IPS-18c (cell line): ENCODE results near the gene SEMG1.

Source experiments
- H3K4me3 ChIP-seq: 2 replicates; pipeline ENCODE4 v1.7.0; 2013; ENCODE audit warnings: low read depth, mild to moderate bottlenecking, low read length, moderate library complexity; ENCODE audit not compliant: insufficient read depth
- H3K9me3 ChIP-seq: one replicate; pipeline ENCODE4 v1.6.1; 2013; ENCODE audit warnings: mild to moderate bottlenecking, low read length, moderate library complexity; ENCODE audit not compliant: control insufficient read depth, insufficient read depth

The SEMG1 gene

GRCh38 chr20:45206725-45207124 is at the start of gene SEMG1:
Gene SEMG1 (plus strand): TSS chr20:45207033. CDS start chr20:45207054, 21 bp downstream.
- no peak within 1 kb of the TSS for H3K4me3 ChIP-seq
- no peaks in the 10 kb centered on the region for H3K9me3 ChIP-seq

DNA sequence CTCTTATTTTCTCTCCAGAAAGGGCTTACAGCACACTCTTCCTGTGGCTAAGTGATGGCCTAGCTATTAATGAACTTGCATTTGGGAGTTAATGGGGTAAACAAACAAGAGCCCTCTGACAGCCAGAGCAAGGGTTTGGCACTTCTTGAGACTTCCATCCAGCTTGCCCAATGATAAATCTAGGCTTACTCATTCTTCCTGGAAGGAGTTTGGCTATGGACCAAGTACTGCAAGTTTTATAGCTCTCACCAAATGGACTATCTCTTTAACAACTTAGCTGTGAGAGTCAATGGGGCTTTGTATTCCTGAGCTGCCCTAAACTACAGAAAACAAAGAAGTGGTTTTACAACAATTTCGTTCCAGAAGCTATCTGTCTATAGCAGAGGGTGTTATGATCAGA is 48.9 kb upstream of the SEMG1 start:
- H3K9me3 ChIP-seq = peaks cover 2% of the 10 kb centered on the region

DNA sequence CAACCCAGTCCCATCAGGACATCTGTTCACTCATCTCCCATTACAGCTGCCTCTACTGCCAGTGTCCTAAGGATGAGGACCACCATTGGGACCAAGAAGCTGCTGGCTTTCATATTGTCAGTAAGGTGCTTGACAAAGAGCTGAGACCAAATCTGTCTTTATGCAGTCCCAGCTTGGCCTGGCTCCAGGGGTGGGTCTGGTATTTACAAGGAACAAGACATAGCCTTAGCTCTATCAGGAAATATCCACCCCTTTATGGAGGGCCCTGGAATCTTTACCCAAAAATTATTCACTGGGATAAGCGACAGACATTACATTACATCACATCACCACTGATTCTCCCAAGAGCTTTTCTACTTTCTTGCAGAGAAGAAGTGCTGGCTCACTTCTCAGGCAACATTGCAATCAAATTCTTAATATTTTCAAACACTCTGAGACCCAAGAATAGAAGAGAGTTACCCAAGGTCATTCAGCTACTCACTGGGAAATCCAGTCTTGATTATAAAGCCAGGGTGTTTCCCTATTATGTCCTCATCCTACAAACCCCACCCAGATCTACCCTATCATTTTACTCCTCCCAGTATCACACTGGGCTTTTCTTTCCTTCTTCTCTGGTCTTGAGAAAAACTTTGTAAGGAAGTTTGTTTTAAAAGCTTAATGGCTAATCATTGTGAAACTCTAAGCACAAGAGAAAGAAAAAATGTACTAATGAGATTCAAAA is 43.6 kb upstream of the SEMG1 start:
- Histone ChIP-seq H3K9me3 (peaks cover 3% of the 10 kb centered on the region), H3K4me3 (no peak overlapping the region)

More for the DNA sequence above, 48.9 kb upstream of the SEMG1 start:
- no peak overlapping the region for H3K4me3 ChIP-seq

DNA sequence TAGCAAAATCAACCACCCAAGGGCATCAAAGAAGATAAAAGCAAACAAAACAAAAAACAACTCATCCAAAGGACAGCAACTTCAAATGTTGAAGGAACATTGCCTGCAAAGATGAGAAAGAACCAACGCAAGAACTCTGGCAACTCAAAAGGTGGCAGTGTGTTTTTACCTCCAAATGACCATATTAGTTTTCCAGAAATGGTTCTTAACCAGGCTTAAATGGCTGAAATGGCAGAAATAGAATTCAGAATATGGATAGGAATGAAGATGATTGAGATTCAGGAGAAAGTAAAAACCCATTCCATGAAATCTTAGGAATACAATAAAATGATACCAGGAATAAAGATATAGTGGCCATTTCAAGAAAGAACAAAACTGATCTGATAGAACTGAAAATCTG is 41.9 kb upstream of the SEMG1 start:
- peaks cover 3% of the 10 kb centered on the region for H3K9me3 ChIP-seq
- H3K4me3 ChIP-seq = no peak overlapping the region

DNA sequence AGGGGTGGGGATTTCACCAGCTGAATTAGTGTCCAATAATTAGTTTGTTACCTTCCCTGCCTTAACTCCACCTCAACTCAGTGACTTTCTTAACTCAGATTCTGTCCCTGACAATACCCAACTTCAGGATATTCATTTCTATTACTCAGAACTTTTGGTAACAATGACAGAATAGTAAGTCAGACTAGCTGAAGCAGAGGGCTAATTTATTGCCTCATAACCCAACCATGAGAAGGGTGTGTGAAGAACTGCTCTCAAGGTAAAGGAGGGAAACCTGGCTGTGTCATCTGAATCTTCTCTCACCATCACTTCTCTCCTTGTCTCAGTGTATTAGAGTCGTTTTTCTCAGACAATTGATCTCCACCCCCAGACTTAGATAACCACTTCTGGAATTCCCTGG is 33.3 kb upstream of the SEMG1 start:
- H3K4me3 ChIP-seq = no peak overlapping the region
- no peaks in the 10 kb centered on the region for H3K9me3 ChIP-seq

DNA sequence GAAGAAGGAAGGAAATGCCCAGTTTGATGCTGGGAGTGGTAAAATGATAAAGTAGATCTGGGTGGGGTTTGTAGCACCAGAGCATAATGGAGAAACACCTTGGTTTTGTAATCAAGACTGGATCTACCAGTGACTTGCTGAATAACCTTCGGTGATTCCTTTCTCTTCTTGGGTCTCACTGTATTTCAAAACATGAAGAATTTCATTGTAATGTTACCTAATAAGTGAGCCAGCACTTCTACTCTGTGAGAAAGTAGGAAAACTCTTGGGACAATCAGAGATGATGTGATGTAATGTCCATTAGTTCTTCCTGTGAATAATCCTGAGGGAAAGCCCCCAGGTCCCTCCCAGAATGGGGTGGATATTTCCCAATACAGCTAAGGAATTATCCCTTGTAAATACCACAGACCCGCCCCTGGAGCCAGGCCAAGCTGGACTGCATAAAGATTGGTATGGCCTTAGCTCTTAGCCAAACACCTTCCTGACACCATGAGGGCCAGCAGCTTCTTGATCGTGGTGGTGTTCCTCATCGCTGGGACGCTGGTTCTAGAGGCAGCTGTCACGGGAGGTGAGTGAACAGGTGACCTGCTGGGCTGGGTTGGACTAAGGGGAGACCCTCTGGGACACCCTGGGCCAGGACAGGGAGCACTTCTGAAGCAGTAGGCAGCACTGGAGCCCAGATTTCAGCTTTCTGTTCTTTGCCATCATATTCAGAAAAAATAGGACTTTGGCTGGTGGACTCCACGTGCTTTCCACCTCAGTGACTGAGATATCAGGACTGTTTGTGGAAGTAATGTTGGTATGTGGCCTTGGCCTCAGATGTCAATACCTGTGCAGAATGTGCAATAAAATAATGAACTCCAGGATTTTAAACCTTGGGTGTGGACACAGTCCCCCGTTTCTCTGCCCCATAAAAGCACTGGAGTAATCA is 32.1 kb upstream of the SEMG1 start, which contains the start of gene PI3:
TSS of gene PI3 (plus strand) at position 469 of the 931 bp plus-strand sequence. CDS start at position 490, 21 bp downstream.
- Histone ChIP-seq H3K9me3 (no peaks in the 10 kb centered on the region), H3K4me3 (no peak within 1 kb of the TSS; the same call in 1 of the 2 replicates)

- Histone ChIP-seq H3K9me3 (no peaks in the 10 kb centered on the region), H3K4me3 (no peak overlapping the region)
These were observed 30.1 kb upstream of the SEMG1 start for GRCh38 chr20:45176526-45177267.

- no peak overlapping the region for H3K4me3 ChIP-seq
These were observed 27.7 kb upstream of the SEMG1 start for GRCh38 chr20:45179166-45179565.

GRCh38 chr20:45181639-45182038 is 25.2 kb upstream of the SEMG1 start:
- Histone ChIP-seq H3K4me3 (no peak overlapping the region), H3K9me3 (no peaks in the 10 kb centered on the region)

More at GRCh38 chr20:45179166-45179565, 27.7 kb upstream of the SEMG1 start:
- H3K9me3 ChIP-seq = no peaks in the 10 kb centered on the region

DNA sequence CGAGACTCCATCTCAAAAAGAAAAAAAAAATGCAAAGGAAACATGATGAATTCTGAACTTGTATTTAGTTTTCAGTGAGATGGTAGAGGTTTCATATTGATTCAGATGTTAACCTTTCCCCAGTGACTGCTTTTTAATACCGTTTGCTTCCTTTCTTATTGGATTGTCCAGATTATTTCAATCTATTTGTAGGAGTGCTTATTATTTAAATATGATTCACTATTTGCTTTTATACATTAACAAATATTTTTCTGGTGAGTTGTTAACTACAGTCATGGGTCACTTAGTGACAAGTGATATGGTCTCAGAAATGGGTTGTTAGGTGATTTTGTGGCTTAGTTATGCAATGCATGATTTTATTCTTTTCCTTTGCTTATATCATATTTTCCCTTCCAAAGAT is 23.7 kb upstream of the SEMG1 start:
- H3K4me3 ChIP-seq = no peak overlapping the region
- no peaks in the 10 kb centered on the region for H3K9me3 ChIP-seq

- Histone ChIP-seq H3K4me3 (no peak overlapping the region), H3K9me3 (no peaks in the 10 kb centered on the region)
These were observed 19.1 kb upstream of the SEMG1 start for GRCh38 chr20:45187693-45188092.

GRCh38 chr20:45189067-45189609 is 17.7 kb upstream of the SEMG1 start:
- Histone ChIP-seq H3K4me3 (no peak overlapping the region), H3K9me3 (no peaks in the 10 kb centered on the region)

GRCh38 chr20:45189861-45190260 is 17.0 kb upstream of the SEMG1 start:
- Histone ChIP-seq H3K4me3 (no peak overlapping the region), H3K9me3 (no peaks in the 10 kb centered on the region)

DNA sequence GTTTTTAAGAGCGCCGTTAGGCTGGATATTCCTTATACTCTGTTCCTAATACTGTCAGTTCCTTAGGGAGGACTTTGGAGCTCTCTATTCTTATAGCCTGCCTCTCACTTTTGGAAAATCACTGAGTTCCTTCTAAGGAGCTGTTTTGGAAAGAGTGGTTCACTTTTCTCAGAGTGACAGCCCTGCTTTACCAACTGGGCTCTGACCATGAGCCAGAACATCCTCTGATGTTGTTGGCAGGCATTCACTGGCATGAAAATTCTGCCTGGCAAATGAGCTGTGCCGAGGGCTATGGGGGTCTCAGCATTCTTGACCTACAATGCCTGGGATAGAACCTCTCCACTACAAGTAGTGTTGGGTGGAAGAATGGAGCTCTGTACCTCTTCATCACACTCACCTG is 14.9 kb upstream of the SEMG1 start:
- no peaks in the 10 kb centered on the region for H3K9me3 ChIP-seq

GRCh38 chr20:45193331-45193730 is 13.5 kb upstream of the SEMG1 start:
- no peak overlapping the region for H3K4me3 ChIP-seq
- no peaks in the 10 kb centered on the region for H3K9me3 ChIP-seq

More for the DNA sequence above, 14.9 kb upstream of the SEMG1 start:
- no peak overlapping the region for H3K4me3 ChIP-seq

GRCh38 chr20:45209924-45210323 is 3.1 kb downstream of the SEMG1 start:
- Histone ChIP-seq H3K9me3 (no peaks in the 10 kb centered on the region), H3K4me3 (no peak overlapping the region)
